GM18505 (cell line): ENCODE results near the gene CDH4.

Experiments
- ATAC-seq: cut with Tn5 transposase; IDR thresholded peaks from one replicate; pipeline ENCODE4 v1.9.1; 2021; ENCODE audit not compliant: unreplicated experiment
- POLR2A ChIP-seq: IDR thresholded peaks from 4 replicates; pipeline ENCODE4 v1.6.1; 2011; ENCODE audit warnings: borderline replicate concordance; ENCODE audit not compliant: insufficient read depth, insufficient read length; ENCODE audit errors: extremely low read depth

CDH4 gene

DNA sequence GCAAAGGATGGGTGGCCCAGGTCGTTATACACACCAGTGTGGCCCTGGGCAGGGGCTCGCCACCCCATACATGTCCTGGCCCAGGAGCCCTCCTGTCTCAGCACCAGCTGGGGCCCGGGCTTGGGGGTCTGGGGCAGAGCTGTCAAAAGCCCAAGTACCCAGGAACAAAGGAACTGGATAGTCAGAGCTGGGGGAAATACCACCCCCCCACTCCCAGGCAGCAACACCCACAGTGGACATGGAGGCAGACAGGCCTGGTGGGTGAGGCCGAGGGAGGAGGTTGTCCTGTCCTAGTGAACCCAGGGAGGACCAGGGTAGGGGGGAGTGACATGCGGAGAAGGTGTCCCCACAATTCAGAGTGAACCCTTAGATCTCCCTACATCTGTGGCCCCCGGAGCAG is 406.5 kb downstream of the CDH4 start:
- TF ChIP-seq POLR2A: no peak
- no peak for ATAC-seq

DNA sequence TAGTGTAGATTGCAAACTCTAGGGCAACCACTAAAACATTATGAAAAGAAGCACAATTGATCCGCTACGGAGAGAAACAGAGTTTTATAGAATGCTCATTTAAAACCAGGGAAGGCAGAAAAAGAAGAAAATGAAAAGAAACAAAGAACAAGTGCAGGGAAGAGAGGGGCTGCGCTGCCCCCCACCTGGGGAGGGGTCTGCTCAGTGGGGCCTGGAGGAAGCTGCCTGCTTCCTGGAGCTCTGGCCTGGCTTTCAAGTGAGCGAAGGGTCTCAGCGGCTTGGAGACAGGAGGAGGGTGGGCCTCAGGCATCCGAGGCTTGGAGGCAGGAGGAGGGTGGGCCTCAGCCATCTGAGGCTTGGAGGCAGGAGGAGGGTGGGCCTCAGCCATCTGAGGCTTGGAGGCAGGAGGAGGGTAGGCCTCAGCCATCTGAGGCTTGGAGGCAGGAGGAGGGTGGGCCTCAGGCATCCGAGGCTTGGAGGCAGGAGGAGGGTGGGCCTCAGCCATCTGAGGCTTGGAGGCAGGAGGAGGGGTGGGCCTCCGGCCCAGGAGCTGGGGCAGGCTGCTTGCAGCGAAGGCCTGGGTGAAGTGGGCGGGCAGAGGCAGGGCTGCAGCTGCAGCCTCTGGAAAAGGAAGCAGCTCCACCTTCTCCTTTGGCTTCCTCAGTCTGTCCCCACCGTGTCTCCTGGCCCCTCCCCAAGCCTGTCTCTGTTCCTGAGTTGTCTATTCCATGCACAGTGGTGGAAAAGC is 407.4 kb downstream of the CDH4 start:
- TF ChIP-seq POLR2A: no peak
- ATAC-seq: no peak

DNA sequence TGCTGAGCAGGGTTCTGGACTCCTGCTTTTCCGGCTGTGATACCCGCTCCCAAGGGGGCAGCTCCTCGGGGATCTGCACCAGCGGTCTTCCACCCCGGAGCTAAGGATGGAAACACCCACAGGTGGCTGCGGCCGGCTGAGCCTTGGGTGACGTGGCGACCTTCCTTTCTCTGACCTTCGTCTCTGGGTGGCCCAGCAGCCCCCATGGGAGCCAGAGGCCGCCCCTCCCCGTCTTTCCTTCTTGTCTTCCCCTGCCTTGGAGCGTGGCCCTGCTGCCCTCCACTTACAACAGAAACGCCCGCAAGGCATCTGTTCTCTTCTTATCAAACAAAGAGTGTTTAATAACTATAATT is 407.9 kb downstream of the CDH4 start:
- TF ChIP-seq POLR2A: no peak
- ATAC-seq: no peak

DNA sequence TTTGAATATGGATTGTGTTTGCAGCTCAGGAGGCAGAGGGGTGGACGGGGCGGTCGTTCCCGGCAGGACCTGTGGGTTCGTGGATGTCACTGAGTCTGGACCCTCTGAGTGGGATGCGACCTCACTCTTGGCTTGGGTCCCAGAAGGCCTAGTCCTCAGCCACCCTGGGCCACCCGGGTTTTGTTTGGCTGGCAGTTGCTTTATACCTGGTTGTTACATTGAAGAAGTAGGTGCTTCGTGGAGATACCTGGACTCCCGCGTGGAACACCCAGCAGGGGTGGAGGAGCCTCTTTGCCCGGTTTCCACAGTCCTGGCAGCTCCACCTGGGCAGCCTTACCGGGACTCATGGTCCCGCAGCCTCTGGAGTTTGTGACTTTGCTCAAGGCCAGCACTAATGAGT is 408.5 kb downstream of the CDH4 start:
- no peak for ATAC-seq
- TF ChIP-seq POLR2A: no peak

DNA sequence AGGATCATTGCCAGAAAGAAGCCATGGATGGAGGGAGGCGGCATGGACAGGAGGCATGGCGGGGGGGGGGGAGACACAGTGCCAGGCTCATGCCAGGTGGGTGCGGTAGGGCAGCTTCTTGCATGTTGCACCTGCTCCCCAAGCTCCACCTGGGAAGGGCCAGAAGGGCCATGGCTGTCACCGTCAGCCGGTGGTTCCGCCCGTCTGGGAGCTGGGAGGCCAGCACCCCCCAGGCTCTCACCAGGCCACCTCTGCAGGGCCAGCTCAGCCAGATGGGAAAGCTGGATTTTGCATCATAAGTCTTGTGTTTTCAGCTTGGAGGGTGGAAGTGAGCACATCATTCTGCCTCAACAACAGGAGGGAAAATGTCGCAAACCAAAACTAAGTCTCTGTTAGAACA is 409.0 kb downstream of the CDH4 start:
- no peak for ATAC-seq
- TF ChIP-seq POLR2A: no peak

DNA sequence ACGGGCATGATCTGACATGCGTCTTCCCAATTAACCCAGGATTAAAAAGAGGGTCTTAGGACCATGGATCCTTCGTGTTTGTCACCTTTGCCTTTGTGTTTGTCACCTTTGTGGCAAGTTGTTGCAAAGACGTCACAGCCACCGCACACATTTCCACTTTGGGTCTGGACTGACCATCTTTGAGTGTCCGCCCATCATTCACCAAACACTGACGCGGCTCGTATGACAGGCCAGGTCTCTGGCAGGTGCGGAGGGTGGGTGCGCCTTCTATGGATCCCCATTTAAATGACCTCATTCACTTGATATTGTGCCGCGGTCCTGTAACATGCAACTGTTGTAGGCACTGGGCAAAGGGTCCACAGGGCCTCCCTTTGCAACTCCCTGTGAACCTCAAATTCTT is 409.5 kb downstream of the CDH4 start:
- TF ChIP-seq POLR2A: no peak
- ATAC-seq: no peak

DNA sequence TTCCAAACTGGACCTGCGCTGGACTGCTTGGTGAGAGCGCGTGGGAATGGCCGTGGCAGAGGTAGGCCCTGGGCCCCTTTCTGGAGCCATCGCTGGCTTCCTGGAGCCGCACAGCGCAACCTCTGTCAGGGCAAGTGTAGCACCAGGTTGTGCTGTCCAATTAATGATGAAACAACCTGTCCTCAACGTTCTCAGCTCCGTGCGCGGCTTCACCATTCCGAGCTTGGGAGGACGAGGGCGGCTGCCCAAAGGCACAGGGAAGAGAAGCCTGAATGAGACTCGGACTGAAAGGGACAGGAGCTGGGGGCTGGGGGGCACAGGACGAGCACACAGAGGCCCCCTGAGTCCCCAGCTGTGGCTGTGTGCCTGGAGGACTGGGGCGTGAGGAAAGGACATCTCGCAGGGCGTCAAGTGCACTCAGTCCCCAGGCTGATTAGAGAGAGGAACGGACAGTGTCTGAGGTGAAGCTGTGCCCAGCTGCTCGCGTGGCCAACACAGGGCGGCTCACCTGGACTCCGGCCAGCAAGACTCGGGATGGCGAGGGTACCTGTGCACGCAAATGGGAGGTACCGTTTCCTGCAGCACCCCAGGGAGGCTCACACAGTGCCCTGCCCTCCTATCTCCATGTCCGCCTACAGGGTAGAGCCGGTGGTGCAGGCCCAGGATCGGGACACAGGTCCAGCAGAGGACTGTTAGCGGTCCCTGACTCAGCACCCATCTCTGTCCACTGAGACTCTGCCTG is 410.3 kb downstream of the CDH4 start:
- ATAC-seq: no peak
- TF ChIP-seq POLR2A: no peak

DNA sequence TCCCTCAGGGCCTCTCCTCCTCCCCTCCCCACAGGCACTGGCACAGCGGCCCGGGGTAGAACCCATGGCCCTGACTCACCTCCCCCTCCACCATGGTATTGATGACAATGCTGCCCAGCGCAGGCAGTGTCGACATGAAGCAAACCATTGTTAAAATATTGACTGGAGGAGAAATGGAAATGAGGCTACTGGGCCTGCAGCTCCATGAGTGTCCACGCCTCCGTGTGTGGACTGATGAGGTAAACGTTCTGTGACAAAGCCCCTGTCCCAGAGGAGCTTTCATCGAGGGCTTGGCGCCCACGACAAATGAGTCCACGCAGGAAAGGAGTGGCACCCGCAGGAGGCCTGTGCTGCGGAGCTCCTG is 410.9 kb downstream of the CDH4 start:
- no peak for TF ChIP-seq POLR2A
- no peak for ATAC-seq

DNA sequence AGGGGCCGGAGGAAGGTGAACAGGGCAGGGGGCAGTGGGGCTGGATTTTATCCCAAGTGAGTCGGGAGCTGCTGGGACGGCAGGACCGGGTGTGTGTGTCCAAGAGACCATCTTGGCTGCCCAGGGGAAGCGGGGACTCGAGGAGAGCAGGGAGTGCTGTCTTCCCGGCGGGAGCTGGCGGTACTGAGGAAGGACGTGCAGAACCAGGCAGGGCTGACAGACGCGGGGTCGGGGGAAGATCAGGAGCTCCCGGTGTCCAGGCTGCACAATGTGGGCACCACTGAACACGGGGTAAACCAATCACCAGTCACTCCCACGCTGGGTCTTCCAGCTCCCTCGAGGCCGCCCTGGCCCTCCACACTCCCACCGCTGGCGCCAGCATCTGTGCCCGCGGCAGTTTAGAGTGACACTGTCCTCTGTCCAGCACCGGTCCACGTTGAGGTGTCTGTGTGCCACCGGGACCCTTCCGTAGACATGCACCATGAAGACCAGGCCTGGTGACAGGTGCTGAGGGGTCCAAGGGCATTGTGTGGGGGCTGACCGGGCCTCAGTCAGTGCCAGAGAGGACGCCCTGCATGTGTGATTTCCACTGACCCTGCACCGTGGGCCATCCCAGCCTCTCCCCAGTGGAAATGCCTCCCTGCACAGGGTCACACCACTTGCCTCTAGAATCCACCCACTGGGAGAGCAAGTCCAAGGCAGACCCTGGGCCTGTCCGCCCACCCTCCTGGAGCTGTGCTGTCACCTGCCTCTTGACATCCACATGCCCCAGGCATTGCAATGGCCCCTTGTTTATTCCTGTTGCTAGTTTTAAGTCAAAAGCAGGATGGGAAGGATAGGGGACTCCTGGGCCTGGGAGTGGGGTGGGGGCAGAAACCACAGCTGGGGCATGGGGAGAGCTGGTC is 411.7 kb downstream of the CDH4 start:
- TF ChIP-seq POLR2A: no peak
- ATAC-seq: no peak

DNA sequence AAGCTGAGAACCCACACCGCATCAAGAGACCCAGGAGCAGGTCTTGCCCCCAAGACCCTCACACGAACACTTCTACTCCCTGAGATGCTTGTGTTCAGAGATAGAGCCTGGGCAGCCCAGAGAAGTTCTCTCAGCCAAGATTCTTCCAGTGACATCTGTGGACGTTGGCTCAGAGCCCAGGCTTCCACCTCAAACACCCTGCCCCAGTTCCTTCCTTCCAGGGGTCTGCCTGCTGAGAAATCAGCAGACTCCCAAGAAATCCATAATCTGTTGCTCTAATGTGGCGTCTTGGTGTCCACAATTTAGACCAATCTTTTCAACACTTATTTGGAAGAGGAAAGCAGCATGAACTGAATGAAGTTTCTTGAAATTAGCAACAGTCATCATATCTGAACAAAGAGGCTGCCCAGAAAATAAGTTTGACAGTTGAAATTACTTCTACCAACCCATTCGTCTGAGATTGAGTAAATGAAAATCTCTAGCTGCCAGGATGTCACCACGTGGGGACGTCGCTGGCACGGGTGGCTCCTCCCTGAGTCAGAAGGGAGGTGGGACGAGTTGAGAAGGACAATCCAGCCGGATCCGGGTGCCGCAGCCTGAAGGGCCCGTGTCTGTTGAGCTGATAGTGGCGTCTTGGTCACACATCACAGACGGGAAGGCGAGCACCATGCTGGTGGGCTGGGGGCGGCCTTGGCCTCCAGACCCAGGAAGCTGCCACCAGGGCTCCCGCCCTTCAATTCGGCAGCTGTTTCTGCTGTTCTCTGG is 412.7 kb downstream of the CDH4 start:
- no peak for TF ChIP-seq POLR2A
- no peak for ATAC-seq

DNA sequence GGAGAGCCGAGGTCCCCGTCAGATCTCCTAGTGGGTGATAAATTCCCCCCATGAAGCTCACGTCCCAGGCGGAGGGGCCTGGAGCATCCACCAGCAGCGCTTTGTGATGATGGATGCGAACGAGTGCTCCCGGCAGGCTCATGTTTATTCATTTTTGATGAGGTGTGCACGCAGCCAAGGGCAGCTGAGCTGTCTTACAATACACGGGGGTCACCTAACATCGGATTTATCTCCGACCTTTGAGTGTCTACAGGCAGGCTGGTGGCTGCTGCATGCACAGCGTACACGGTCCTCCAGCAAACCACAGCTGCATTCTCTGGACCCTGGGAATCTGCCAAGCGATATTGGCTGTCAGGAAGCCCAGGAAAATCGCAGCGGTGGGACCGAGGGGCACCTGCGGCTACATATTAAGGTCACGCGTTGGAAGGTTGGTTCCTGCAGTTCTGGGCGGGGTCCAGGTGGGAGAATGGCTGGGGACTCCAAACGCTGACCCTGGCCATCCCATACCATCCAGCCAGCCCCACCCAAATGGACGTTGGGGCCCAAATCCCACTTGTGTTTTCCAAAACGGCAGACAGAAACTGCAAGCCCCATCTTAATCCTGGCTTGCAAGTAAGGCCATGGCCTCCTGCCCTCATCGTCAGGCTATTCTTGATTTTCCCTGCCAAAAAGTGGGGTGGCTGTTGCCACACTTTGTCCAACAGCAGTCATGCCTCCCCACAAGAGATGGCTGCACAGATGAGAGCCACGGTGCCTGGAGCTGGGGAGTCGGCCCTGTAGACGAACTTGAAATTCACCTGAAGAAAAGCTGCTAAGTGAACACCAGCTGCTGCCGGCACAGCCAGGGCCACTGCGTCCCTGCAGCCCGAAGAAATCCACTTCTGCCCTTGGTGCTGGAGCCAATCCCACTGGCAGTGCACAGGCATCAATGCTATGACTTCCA is 413.7 kb downstream of the CDH4 start:
- no peak for ATAC-seq
- no peak for TF ChIP-seq POLR2A

DNA sequence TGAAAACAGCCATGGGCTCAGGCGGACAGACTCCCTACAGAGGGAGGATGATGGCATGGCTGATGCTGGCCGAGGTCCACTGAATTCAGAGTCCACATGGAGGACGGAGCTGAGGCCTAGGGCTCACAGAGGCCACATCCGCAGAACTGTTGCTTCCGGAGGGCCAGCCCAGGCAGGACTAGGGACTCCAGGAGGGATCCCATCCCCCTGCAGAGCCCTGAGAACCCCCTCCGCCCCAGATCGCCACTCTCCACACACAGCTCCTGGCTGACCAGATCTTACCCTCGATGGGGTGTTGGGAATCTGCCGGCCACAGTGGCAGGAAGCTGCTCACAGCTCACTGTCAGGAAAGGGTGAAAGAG is 414.4 kb downstream of the CDH4 start:
- TF ChIP-seq POLR2A: no peak
- no peak for ATAC-seq
